H1 (cell line): ENCODE data around the gene DNER.

Experiments
- CREB1 ChIP-seq: IDR thresholded peaks from 2 replicates; pipeline ENCODE4 v1.6.1; 2012; ENCODE audit warnings: inconsistent platforms
- EZH2 ChIP-seq: fragments of 200-600 bp; sonication (generic); IDR thresholded peaks from 2 replicates; pipeline ENCODE4 v1.7.1; 2012; ENCODE audit warnings: low read depth, mild to moderate bottlenecking, moderate library complexity, low read length, inconsistent platforms; ENCODE audit not compliant: severe bottlenecking
- GABPA ChIP-seq: IDR thresholded peaks from 2 replicates; pipeline ENCODE4 v1.6.1; 2011; ENCODE audit warnings: mild to moderate bottlenecking, low read length, moderate library complexity, borderline replicate concordance; ENCODE audit not compliant: insufficient read depth
- POLR2A ChIP-seq, 2 experiments: IDR thresholded peaks; 1 replicate in 1 of 2; 2 replicates in 1 of 2; pipeline ENCODE4 v1.6.1; 2011; ENCODE audit warnings: low read depth in 2 of 2, low read length in 2 of 2, mild to moderate bottlenecking in 2 of 2; ENCODE audit errors: control extremely low read depth in 1 of 2
- RAD21 ChIP-seq, 2 experiments: IDR thresholded peaks in 1 of 2; conservative IDR thresholded peaks in 1 of 2; 2 replicates each; pipeline ENCODE4 v1.6.1; 2011; ENCODE audit warnings: low read depth in 2 of 2, low read length in 2 of 2, improper control_type of control experiment in 1 of 2, inconsistent platforms in 1 of 2, mild to moderate bottlenecking in 1 of 2, moderate library complexity in 1 of 2
- SP1 ChIP-seq: IDR thresholded peaks from 2 replicates; pipeline ENCODE4 v1.6.1; 2011; ENCODE audit warnings: low read depth, low read length
- YY1 ChIP-seq: IDR thresholded peaks from 2 replicates; pipeline ENCODE4 v1.6.1; 2011; ENCODE audit warnings: low read depth, mild to moderate bottlenecking, low read length
- TF ChIP-seq, protein P1 (sequence below), 3 experiments: IDR thresholded peaks; 1 replicate in 2 of 3; 2 replicates in 1 of 3; pipeline versions ENCODE4 v1.5.1 to v1.6.1; 2011; ENCODE audit warnings: low read length in 3 of 3, mild to moderate bottlenecking in 3 of 3, inconsistent platforms in 2 of 3, low read depth in 1 of 3, moderate library complexity in 1 of 3; ENCODE audit not compliant: insufficient read depth in 1 of 3; ENCODE audit errors: control extremely low read depth in 1 of 3

GRCh38 chr2:229591611-229592010, 122.7 kb downstream of the DNER start:
- TF ChIP-seq, protein P1, sequence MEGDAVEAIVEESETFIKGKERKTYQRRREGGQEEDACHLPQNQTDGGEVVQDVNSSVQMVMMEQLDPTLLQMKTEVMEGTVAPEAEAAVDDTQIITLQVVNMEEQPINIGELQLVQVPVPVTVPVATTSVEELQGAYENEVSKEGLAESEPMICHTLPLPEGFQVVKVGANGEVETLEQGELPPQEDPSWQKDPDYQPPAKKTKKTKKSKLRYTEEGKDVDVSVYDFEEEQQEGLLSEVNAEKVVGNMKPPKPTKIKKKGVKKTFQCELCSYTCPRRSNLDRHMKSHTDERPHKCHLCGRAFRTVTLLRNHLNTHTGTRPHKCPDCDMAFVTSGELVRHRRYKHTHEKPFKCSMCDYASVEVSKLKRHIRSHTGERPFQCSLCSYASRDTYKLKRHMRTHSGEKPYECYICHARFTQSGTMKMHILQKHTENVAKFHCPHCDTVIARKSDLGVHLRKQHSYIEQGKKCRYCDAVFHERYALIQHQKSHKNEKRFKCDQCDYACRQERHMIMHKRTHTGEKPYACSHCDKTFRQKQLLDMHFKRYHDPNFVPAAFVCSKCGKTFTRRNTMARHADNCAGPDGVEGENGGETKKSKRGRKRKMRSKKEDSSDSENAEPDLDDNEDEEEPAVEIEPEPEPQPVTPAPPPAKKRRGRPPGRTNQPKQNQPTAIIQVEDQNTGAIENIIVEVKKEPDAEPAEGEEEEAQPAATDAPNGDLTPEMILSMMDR (IDR thresholded peaks at IDR 0.05; ENCODE audit: control extremely low read depth in 1 of 3, insufficient read depth in 1 of 3, low read depth in 1 of 3, low read length in 3 of 3): no peak
- TF ChIP-seq SP1 (no peak), YY1 (no peak), GABPA (no peak), RAD21 (IDR thresholded peaks at IDR 0.05 in 1 of 2, conservative IDR thresholded peaks at IDR 0.05 in 1 of 2; ENCODE audit: low read depth in 2 of 2, low read length in 2 of 2) (no peak), EZH2 (no peak), CREB1 (no peak), POLR2A (IDR thresholded peaks at IDR 0.05; ENCODE audit: control extremely low read depth in 1 of 2, low read depth in 2 of 2, low read length in 2 of 2) (no peak)
